HG02884 (cell line): Measurements from ENCODE around the gene PURA.

Experiments used
- ATAC-seq: cut with Tn5 transposase; IDR thresholded peaks from one replicate; pipeline ENCODE4 v1.9.1; 2021; ENCODE audit warnings: mild to moderate bottlenecking, moderate library complexity; ENCODE audit not compliant: unreplicated experiment

PURA gene

DNA sequence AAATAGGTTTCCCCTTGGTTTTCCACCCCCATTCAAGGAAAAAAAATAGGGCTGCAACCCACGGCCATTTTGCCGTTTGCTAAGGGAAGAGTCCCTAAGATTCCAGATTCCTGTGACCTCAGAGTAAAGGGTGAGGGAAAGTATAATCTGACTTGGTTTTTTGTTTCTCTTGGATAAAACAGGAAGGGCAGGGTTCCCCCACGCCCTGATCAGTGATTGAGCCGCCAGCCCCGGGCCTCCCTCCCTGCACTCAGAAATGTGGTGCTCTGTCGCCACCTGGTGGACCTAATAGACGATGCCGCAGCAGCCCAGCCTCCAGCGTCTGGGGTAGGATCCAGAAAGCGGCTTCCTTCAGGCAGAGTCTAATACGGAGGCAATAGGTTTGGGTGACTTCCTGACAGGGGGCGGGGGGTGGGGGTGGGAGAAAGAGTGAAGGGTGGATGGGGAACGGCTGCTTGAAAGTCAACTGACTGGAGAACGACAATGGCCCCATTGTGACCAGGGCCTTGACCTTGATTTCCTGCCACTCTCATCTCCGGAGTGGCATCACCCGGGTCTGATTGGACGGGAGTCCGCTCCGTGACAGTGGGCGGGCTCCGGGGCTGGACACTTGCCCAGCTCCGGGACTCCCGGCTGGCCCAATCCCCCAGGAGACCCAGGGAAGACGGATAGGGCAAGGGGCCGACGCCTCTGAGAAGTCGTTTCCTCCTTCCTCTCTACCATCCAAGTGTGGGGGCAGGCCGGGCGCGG is 43.3 kb downstream of the PURA start:
- ATAC-seq: peak; percentile 97

DNA sequence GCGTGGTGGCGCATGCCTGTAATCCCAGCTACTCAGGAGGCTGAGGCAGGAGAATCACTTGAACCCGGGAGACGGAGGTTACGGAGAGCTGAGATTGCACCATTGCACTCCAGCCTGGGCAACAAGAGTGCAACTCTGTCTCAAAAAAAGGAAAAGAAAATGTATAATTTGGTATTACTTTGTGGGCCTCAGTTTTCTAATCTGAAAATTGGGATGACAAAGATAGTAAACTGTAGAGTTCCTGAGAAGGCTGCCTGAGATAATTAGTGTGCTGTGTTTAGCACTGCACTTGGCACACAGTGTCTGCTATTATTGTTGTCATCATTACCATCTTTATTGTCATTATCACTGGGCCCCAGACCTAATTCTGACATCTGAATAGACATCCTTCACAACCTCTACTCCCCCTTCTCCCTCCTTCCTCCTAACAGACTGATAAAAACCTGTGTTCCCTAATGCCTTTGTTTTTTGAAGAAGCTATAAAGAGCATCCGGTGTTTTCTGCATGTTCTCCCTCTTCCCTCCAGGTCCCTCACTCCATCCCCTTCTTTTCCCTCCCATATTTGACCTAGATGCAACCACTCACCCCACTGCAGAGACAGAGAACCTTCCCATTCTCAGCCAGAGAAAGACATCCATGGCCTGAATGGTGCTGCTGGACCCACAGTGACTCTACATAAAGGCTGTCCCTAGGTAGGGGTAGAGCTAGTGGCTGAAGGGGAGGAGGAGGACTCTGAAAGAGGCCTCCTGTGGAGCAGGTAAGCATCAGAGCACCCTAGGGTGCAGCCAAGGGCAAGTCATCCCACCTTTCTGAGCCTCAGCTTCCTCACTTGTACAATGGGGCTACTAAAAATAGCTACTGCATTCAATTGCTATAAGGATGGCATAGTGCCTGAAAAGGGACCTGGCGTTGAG is 45.4 kb downstream of the PURA start:
- no peak for ATAC-seq

DNA sequence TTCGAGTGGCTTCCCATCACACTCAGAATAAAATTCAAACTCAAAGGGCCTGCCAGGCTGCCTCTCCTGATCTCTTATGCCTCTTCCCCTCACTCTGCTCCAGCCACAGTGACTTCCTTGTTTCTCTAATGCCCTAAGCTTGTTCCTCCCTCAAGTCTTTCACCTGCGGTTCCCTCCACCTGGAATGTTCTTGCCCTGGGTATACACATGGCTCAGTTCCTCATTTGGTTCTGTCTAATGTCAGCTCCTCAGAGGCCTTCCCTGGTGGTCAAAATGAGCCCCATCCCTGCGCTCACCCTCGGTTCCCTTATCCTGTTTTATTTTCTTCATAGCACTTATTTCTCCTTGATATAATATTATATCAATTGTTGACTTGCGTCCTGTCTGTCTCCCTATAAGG is 48.4 kb downstream of the PURA start:
- no peak for ATAC-seq

DNA sequence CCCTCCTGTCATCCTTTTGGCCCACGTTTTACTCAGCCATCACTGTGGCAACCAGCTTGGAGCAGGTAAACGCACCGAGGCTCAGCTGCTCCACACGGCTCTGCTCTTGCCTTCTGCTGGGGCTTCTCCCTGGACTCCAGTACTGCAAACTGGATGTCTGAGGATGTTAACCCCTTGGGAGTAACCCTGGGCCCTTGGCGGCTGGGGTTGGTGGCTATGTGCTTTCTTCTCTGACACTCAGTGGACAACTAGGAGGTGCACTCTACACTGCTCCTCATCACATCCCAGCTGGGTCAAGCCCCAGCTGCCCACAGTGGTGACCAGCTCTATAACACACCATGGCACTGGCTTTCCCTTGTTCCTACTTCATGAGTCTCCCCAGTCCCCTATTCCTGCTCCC is 48.9 kb downstream of the PURA start:
- ATAC-seq: no peak

DNA sequence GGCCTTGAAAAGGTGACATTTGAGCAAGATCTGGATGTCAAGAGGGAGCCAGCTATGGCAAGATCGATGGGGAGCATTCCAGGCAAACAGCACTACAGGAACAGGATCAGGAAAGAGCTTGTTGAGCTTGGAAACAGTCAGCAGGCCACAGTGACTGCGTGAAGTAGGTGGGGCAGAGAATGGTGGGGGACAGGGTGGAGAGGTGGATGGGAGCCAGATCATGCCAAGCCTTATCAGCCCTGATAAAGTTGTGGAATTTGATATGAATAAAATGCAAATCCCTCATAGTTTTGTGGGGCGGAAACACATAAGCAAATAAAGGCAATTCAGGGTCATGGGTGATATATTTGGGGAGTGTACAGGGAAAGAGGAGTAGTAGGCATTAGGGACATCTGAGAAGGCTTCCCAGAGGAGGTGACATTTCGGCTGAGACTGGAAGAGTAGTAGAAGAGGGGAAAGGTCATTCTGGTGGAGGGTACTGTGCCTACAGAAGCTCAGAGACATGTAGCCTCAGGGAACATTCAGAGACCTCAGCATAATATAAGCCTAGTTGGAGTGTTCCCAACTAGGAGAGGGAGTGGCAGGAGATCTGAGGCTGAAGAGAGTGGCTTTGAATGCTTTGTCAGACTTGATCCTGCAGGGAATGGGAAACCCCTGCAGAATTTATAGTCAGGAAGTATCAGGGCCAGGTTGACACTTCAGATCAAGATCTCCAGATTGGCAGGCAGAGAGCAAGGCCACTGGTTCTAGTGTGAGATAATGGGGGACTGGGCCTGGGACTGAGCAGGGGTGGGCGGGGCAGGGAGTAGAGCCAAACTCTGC is 51.4 kb downstream of the PURA start:
- ATAC-seq: no peak

DNA sequence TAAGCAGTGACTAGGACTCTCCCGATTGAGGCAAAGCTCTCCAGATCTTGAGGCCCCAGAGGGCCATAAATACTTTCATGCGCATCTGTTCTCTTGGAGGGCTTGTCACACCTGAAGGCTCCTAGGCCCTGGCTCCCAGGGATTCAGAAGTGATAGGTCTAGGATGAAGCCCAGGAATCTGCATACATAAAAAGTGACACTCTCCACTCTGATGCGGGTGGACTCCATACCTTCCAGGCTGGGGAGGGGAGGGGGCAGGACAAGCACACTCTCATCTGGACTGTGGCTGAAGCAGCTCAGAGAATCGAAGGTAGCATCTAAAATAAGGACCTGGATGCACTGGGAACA is 52.0 kb downstream of the PURA start:
- ATAC-seq: no peak

DNA sequence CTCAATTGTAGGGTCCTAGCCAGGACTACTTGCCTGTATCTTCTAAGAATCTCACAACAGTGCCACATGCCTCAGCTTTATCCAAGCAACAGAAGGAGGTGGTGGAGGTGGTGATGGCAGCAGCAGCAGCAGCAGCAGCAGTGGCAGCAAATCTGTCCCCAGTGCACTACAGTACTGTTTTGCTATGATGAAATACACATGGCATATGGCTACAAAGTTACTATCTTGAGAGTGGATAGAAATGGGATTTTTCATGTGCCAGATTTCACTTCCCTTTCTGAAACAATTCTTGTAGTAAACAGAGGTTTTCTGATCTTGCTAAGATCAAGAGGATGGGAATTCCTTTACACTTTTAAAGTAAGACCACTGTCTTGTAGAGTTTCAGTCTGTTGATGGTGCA is 53.0 kb downstream of the PURA start:
- ATAC-seq: no peak

DNA sequence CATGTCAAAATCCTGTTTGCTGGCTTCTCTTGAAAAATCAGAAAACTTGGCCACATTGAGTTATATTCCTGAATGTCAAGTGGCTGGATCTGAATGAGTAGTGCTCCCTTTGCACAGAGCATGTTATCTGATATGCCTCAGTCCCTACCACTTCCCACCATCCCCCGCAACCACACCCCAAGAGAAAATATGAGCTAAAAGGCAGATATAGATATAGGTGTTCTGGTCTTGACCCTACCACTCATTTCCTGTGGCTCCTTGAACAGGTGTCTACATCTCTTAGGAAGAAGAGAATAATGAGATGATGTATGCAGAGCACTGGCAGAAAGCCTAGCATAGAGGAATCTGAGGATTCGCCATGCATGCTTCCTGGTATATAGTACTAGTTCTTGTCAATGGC is 54.5 kb downstream of the PURA start:
- no peak for ATAC-seq

DNA sequence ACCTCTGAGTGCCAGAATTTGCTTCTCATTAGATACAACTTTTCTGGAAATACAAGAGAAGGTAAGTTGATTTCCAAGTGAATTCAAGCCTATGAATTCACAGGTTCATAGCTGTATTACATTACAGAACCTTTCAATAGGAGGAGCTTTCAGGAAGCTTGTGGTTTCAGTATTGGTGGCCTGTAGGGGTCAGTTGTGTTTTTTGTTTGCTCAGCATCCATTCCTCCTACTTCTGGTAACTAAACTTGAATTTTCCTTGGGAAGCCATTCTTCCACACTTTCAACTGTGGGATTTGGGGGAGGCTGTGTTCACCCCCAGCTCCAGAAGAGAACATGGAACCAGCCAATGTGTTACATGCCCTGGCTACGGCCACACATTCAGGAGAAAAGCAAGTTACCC is 55.5 kb downstream of the PURA start:
- ATAC-seq: no peak

DNA sequence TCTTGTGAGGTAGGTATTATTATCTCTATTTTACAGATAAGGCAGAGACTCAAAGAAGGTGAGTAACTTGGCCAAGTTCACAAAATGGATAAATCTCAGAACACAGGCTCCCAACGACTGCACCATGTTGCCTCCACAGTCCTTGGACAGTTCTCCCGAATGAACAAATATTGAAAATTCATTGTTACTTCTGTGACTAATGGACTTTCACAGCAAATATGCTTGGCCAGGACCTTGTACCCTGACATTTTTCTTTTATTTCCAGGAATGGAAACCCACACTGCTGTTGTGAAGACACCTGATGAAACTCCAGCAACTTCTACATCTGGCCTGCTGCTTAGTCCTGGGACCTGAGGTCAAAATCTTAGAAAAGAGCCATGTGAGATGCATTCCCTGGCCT is 58.6 kb downstream of the PURA start:
- ATAC-seq: no peak

DNA sequence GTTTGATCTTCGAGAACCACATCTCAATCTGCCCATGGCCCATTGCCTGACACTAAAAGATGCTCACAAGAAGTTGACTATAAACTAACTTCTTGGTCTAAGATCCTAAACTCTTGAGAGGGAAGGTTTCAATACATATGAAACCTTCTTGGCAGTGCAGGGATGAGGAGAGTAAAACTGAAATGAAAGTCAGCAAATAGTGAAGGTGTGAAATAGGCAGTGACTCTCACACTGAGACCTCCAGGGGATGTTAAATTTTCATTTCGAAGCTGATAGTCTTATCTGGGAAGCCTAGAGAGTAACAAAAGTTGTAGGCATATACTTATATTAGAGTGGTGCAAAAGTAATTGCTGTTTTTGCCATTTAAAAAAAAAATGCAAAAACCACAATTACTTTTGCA is 60.1 kb downstream of the PURA start:
- ATAC-seq: no peak

DNA sequence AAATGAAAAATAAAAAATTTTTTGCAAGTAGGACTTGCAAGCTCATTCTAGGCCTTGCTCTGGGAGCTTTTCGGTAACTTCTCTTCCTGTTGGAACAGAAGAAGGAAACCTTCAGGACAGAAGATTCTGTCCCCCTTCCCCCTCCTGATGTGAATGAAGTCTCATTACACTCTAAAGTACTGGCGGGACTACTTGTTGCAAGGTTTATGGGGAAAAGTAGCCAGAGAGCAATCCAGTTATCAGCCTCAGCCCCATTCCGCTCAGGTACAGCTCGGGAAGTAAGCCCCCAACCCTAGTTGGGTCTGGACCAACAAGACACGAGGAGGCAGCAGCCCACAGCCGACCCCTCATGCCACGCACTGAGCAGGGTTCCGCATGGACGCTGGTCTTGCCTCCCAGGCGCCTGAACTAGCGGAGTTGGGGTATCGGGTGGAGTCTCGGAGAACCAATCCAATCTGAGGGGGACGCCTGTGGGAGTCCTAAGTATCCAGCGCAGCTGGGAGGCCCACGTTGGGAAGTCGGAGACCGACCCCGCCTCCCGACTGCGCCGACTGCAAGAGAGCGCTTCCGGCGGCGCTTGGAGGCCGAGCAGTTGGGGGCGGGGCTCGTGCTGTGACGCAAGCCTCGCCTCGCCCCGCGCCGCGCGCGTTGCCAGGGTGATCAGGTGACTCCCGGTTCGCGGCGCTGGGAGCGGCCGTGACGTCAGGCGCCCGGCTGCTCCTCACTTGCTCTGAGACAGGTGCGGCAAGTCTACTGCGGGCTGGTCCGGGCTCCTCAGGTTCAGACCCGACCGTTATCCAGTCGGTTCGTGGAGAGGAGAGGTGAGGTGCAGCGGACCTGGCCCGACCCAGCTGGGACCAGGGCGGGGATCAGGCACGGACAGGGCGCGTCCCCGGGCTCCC is 60.8 kb downstream of the PURA start, which contains the start of gene CYSTM1:
TSS of gene CYSTM1 (plus strand) at position 724 of the 902 bp plus-strand sequence. CDS start 19,278 bp downstream, outside the sequence.
- ATAC-seq: peak; percentile 92
